Lower lobe of right lung (tissue), 2 donors: ENCODE data around the gene GPHA2. TPM values are rescaled to one million over a fixed set of nuclear protein-coding genes. Genes with fewer than 3 reads are reported as not detected.

Experiments
- ATAC-seq, 2 donors: fragments of 200-7000 bp; cut with Tn5 transposase; one replicate each; pipeline ENCODE4 v1.9.1; 2020 to 2022; ENCODE audit warnings: mild to moderate bottlenecking in 2 of 2, moderate library complexity in 2 of 2
- DNase-seq: peaks from one replicate; pipeline ENCODE4 v3.0.0-alpha.2; 2020
- H3K27ac ChIP-seq: fragments of 200-600 bp; one replicate; pipeline ENCODE4 v1.8.0; 2022
- H3K27me3 ChIP-seq: fragments of 200-600 bp; one replicate; pipeline ENCODE4 v1.8.0; 2022; ENCODE audit warnings: low read depth
- H3K36me3 ChIP-seq: fragments of 200-600 bp; one replicate; pipeline ENCODE4 v1.8.0; 2022; ENCODE audit warnings: mild to moderate bottlenecking
- H3K4me1 ChIP-seq: fragments of 200-600 bp; one replicate; pipeline ENCODE4 v1.8.0; 2022
- H3K4me3 ChIP-seq: fragments of 200-600 bp; one replicate; pipeline ENCODE4 v1.8.0; 2022; ENCODE audit warnings: mild to moderate bottlenecking
- H3K9me3 ChIP-seq: fragments of 200-600 bp; one replicate; pipeline ENCODE4 v1.8.0; 2022
- intact Hi-C: fragments of 100-400 bp; cut with DNase I; formaldehyde crosslinking; loops from one replicate; pipeline ENCODE4 v1.11.0; 2022
- total RNA-seq: library from RNA; stranded (reverse); fragmentation: NEBNext Ultra II Directional; extraction: Animal tissue kit (Norgen Biotek cat#: 25700); gene quantifications from one replicate; pipeline ENCODE4 v1.2.1, GENCODE V29; 2021
- TF ChIP-seq, protein P1 (sequence below): fragments of 200-600 bp; IDR thresholded peaks from one replicate; pipeline ENCODE4 v1.8.0; 2022; ENCODE audit warnings: antibody characterized with exemption, mild to moderate bottlenecking
- donor health status: DM: no; HTN: yes; CAD: no; lungs with severe emphysema.

Gene GPHA2
- total RNA-seq, 1 donor from 2014 or later: not detected

GRCh38 chr11:64900263-64900678 lies 35.4 kb downstream of the GPHA2 start:
- Histone ChIP-seq H3K4me1 (no peaks in the 10 kb centered on the region), H3K36me3 (peaks cover 94% of the 10 kb centered on the region), H3K4me3 (no peak overlapping the region), H3K27ac (no peak overlapping the region), H3K27me3 (no peaks in the 10 kb centered on the region), H3K9me3 (no peaks in the 10 kb centered on the region)
- TF ChIP-seq, protein P1, sequence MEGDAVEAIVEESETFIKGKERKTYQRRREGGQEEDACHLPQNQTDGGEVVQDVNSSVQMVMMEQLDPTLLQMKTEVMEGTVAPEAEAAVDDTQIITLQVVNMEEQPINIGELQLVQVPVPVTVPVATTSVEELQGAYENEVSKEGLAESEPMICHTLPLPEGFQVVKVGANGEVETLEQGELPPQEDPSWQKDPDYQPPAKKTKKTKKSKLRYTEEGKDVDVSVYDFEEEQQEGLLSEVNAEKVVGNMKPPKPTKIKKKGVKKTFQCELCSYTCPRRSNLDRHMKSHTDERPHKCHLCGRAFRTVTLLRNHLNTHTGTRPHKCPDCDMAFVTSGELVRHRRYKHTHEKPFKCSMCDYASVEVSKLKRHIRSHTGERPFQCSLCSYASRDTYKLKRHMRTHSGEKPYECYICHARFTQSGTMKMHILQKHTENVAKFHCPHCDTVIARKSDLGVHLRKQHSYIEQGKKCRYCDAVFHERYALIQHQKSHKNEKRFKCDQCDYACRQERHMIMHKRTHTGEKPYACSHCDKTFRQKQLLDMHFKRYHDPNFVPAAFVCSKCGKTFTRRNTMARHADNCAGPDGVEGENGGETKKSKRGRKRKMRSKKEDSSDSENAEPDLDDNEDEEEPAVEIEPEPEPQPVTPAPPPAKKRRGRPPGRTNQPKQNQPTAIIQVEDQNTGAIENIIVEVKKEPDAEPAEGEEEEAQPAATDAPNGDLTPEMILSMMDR: no peak
- DNase-seq (no peak), ATAC-seq (no peak)
- intact Hi-C loops: no loop called here

DNA sequence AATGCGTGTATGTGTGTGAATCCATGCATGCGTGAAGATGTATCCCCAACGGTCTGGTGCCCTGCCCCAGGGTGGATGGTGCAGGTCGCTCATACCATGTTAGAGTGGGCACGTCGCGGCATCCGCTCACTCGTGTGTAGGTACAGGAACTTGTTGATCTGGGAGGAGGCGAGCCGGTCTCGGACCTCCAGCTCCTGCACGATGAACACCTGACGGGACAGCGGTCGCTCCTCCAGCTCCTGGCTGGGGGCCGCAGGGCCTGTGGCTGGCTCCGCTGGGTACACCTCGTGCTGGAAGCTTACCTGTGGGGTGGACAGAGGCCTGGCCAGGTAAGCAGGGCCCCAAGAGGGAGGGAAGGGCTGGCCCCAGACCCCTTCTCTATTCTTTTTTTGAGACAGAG lies 37.2 kb downstream of the GPHA2 start:
- H3K9me3 ChIP-seq: no peaks in the 10 kb centered on the region
- intact Hi-C loops: no loop called here
- peak; percentile 45 for DNase-seq
- peaks cover 7% of the 10 kb centered on the region for H3K4me1 ChIP-seq
- no peak overlapping the region for H3K27ac ChIP-seq
- H3K4me3 ChIP-seq: no peak overlapping the region
- peaks cover 85% of the 10 kb centered on the region for H3K36me3 ChIP-seq
- no peak for ATAC-seq
- no peaks in the 10 kb centered on the region for H3K27me3 ChIP-seq
- TF ChIP-seq, protein P1: no peak

- DNase-seq: no peak
- Histone ChIP-seq H3K4me1 (peaks cover 10% of the 10 kb centered on the region), H3K4me3 (no peak overlapping the region), H3K27ac (no peak overlapping the region), H3K27me3 (no peaks in the 10 kb centered on the region), H3K9me3 (no peaks in the 10 kb centered on the region), H3K36me3 (peaks cover 80% of the 10 kb centered on the region)
- intact Hi-C loops: no loop called here
- TF ChIP-seq, protein P1: no peak
- ATAC-seq: no peak
Measured at GRCh38 chr11:64898076-64898445, 37.6 kb downstream of the GPHA2 start.

GRCh38 chr11:64897381-64898075 lies 38.2 kb downstream of the GPHA2 start:
- Histone ChIP-seq H3K4me3 (no peak overlapping the region), H3K27ac (no peak overlapping the region), H3K36me3 (peaks cover 75% of the 10 kb centered on the region), H3K9me3 (no peaks in the 10 kb centered on the region), H3K4me1 (peaks cover 10% of the 10 kb centered on the region), H3K27me3 (no peaks in the 10 kb centered on the region)
- ATAC-seq (no peak), DNase-seq (no peak)
- intact Hi-C loops: no loop called here
- TF ChIP-seq, protein P1: no peak

- intact Hi-C loops: no loop called here
- DNase-seq (no peak), ATAC-seq (no peak)
- Histone ChIP-seq H3K4me1 (peaks cover 10% of the 10 kb centered on the region), H3K27ac (no peak overlapping the region), H3K27me3 (no peaks in the 10 kb centered on the region), H3K4me3 (no peak overlapping the region), H3K9me3 (no peaks in the 10 kb centered on the region), H3K36me3 (peaks cover 65% of the 10 kb centered on the region)
- TF ChIP-seq, protein P1: no peak
Measured at GRCh38 chr11:64896448-64897022, 39.2 kb downstream of the GPHA2 start.
